ENCODE data around the gene FOXO1. TPM values are rescaled to one million over a fixed set of nuclear protein-coding genes. Genes with fewer than 3 reads are reported as not detected.

The FOXO1 gene
- total RNA-seq, 1 experiment from 2014 or later = 10.5 TPM

DNA sequence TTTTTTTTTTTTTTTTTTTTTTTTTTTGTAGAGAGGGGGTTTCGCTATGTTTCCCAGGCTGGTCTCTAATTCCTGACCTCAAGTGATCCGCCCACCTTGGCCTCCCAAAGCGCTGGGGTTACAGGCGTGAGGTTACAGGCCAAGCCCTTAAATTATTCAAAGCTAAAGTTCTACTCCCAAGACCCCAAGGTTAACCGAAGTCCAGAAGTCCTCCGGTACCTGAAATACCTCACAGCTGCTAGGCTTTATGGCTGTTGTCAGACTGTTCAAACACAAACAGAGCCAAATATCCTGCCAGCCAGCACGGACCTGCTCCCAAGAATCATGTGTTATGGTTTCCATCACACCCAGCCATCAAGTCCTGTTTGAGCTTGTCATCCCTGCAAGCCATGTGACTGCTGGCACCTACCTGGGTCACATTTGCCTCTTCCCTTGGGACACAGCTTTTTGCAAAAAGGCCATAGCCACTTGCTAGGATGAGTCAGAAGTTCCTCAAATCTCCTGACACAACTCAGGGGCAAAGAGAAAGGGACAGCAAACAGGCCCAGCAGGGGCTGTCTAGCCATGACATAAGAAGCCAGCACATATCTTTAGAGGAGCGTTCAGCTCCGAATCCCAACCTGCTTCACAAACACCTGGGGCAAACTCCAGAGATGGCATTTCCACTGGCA, 129.9 kb downstream of the FOXO1 start:
- DNase-seq = peak; percentile 9 to 37
- H3K36me3 ChIP-seq (ENCODE audit: low read depth) = no peaks in the 10 kb centered on the region
- peaks cover 16% of the 10 kb centered on the region for H3F3A ChIP-seq (ENCODE audit: insufficient read depth, low read depth)
- no peak overlapping the region for H3K4me2 ChIP-seq
- CTCF ChIA-PET = no interaction called here
- H3K27ac ChIP-seq = no peak overlapping the region
- intact Hi-C loops (cut with micrococcal nuclease; ENCODE audit: unreplicated experiment) = no loop called here
- no peaks in the 10 kb centered on the region for H3K9me3 ChIP-seq (ENCODE audit: insufficient read depth, low read depth)
- no peak overlapping the region for H2AFZ ChIP-seq
- no peaks in the 10 kb centered on the region for H4K20me1 ChIP-seq (ENCODE audit: insufficient read depth)
- no peak overlapping the region for H3K4me3 ChIP-seq
- H3K4me1 ChIP-seq (replicated peaks; ENCODE audit: insufficient read depth) = peaks cover 18% of the 10 kb centered on the region
- POLR2A ChIA-PET (ENCODE audit: unreplicated experiment) = no interaction called here
- H3K79me2 ChIP-seq (ENCODE audit: low read depth) = no peaks in the 10 kb centered on the region
- BruUV-seq (replicated peaks) = no TSS peak
- H3K27me3 ChIP-seq (ENCODE audit: insufficient read depth, low read depth) = no peaks in the 10 kb centered on the region
- no peaks in the 10 kb centered on the region for H3K9me2 ChIP-seq (ENCODE audit: insufficient read depth)
- TF ChIP-seq EZH2 (IDR thresholded peaks at IDR 0.05; ENCODE audit: low read depth) = no peak
- TF ChIP-seq, protein P1, sequence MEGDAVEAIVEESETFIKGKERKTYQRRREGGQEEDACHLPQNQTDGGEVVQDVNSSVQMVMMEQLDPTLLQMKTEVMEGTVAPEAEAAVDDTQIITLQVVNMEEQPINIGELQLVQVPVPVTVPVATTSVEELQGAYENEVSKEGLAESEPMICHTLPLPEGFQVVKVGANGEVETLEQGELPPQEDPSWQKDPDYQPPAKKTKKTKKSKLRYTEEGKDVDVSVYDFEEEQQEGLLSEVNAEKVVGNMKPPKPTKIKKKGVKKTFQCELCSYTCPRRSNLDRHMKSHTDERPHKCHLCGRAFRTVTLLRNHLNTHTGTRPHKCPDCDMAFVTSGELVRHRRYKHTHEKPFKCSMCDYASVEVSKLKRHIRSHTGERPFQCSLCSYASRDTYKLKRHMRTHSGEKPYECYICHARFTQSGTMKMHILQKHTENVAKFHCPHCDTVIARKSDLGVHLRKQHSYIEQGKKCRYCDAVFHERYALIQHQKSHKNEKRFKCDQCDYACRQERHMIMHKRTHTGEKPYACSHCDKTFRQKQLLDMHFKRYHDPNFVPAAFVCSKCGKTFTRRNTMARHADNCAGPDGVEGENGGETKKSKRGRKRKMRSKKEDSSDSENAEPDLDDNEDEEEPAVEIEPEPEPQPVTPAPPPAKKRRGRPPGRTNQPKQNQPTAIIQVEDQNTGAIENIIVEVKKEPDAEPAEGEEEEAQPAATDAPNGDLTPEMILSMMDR (conservative IDR thresholded peaks at IDR 0.05) = no peak

DNA sequence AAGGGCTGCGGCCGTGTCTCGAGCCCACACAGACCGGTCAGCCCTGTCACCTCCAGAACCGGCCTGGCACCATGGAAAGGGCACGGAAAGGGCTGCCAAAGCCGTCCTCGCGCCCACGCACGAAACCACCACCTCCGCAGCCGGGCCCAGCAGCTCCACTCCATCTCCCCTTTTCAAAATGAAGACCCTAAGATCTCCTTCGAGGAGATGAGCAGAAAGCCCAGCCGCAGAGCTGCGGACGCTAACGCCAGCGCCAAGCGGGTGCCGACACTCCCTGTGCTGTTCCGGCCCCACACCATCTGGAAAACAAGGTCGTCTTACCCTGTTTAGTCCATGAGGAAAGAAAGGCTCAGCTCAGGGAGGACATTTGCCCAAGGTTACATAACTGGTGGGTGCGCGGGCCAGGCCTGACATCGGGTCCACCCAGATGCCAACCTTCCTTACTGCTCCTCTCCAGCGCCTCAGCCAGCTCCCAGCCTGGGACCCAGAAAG, 131.1 kb downstream of the FOXO1 start:
- Histone ChIP-seq H3F3A (ENCODE audit: insufficient read depth, low read depth) (peaks cover 6% of the 10 kb centered on the region; the same call in 1 of the 2 replicates), H3K4me3 (no peak overlapping the region), H3K79me2 (ENCODE audit: low read depth) (no peaks in the 10 kb centered on the region), H3K9me3 (ENCODE audit: insufficient read depth, low read depth) (no peaks in the 10 kb centered on the region), H2AFZ (no peak overlapping the region), H3K27me3 (ENCODE audit: insufficient read depth, low read depth) (no peaks in the 10 kb centered on the region), H3K36me3 (ENCODE audit: low read depth) (no peaks in the 10 kb centered on the region), H3K9me2 (ENCODE audit: insufficient read depth) (no peaks in the 10 kb centered on the region), H3K4me1 (replicated peaks; ENCODE audit: insufficient read depth) (peaks cover 10% of the 10 kb centered on the region), H3K27ac (no peak overlapping the region), H4K20me1 (ENCODE audit: insufficient read depth) (no peaks in the 10 kb centered on the region), H3K4me2 (no peak overlapping the region)
- CTCF ChIA-PET = no interaction called here
- TF ChIP-seq, protein P1 (conservative IDR thresholded peaks at IDR 0.05) = no peak
- no peak for TF ChIP-seq EZH2 (IDR thresholded peaks at IDR 0.05; ENCODE audit: low read depth)
- no TSS peak for BruUV-seq (replicated peaks)
- no peak for DNase-seq
- intact Hi-C loops (cut with micrococcal nuclease; ENCODE audit: unreplicated experiment) = no loop called here
- POLR2A ChIA-PET (ENCODE audit: unreplicated experiment) = no interaction called here

DNA sequence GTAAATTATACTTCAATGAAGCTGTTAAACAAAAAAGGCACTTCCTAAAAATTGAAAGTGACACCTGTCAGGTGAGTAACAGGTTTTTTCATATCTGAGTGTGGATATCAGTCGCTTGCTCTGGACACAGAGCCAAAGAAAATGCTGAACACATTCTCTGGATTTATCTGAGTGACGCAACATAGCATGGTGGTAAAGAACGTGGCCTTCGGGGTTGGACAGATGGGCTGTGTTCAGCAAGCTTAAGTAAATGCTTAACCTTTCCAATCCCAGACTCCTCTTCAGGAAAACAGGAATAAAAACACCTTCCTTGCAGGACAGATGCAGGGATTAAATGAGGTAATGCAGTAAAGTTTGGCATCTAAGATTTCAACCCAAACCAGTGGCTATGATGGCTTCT, 132.0 kb downstream of the FOXO1 start:
- Histone ChIP-seq H3F3A (ENCODE audit: insufficient read depth, low read depth) (no peaks in the 10 kb centered on the region), H3K4me2 (no peak overlapping the region), H3K79me2 (ENCODE audit: low read depth) (no peaks in the 10 kb centered on the region), H3K4me1 (replicated peaks; ENCODE audit: insufficient read depth) (peaks cover under 1% of the 10 kb centered on the region; the same call in 1 of the 2 replicates), H3K9me2 (ENCODE audit: insufficient read depth) (no peaks in the 10 kb centered on the region), H4K20me1 (ENCODE audit: insufficient read depth) (no peaks in the 10 kb centered on the region), H3K27me3 (ENCODE audit: insufficient read depth, low read depth) (no peaks in the 10 kb centered on the region), H3K27ac (no peak overlapping the region), H2AFZ (no peak overlapping the region), H3K9me3 (ENCODE audit: insufficient read depth, low read depth) (no peaks in the 10 kb centered on the region), H3K36me3 (ENCODE audit: low read depth) (no peaks in the 10 kb centered on the region), H3K4me3 (no peak overlapping the region)
- ChIA-PET CTCF (no interaction called here), POLR2A (ENCODE audit: unreplicated experiment) (no interaction called here)
- no TSS peak for BruUV-seq (replicated peaks)
- DNase-seq = no peak
- TF ChIP-seq, protein P1 (conservative IDR thresholded peaks at IDR 0.05) = no peak
- TF ChIP-seq EZH2 (IDR thresholded peaks at IDR 0.05; ENCODE audit: low read depth) = no peak
- intact Hi-C loops (cut with micrococcal nuclease; ENCODE audit: unreplicated experiment) = no loop called here
